ENCODE results near the gene GPR141. TPM values are rescaled to one million over a fixed set of nuclear protein-coding genes. Genes with fewer than 3 reads are reported as not detected.

GPR141 gene, protein sequence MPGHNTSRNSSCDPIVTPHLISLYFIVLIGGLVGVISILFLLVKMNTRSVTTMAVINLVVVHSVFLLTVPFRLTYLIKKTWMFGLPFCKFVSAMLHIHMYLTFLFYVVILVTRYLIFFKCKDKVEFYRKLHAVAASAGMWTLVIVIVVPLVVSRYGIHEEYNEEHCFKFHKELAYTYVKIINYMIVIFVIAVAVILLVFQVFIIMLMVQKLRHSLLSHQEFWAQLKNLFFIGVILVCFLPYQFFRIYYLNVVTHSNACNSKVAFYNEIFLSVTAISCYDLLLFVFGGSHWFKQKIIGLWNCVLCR
- total RNA-seq (2014; rRNA removed), result not detected in 2 replicates
- not detected for Bru-seq, nascent RNA
- not detected for BruChase-seq, experiment 1, labeled RNA remaining after a 6-hour chase
- BruChase-seq, experiment 2, labeled RNA remaining after a 2-hour chase, result not detected
- long read RNA-seq, result 0 reads

- Histone ChIP-seq H3K4me2 (ENCODE audit: low read length) (no peak within 1 kb of the TSS), H4K20me1 (ENCODE audit: low read length) (no peaks in the 10 kb centered on the region), H3K9me3 (ENCODE audit: low read length) (no peaks in the 10 kb centered on the region), H3F3A (ENCODE audit: low read length, unreplicated experiment) (no peaks in the 10 kb centered on the region), H3K27ac (ENCODE audit: low read length) (no peak within 1 kb of the TSS), H3K36me3 (ENCODE audit: low read depth, low read length) (no peaks in the 10 kb centered on the region), H3K27me3 (ENCODE audit: low read length) (no peaks in the 10 kb centered on the region), H3K79me2 (ENCODE audit: low read length) (no peaks in the 10 kb centered on the region), H2AFZ (ENCODE audit: low read length) (no peak within 1 kb of the TSS), H3K9ac (ENCODE audit: low read length) (no peak within 1 kb of the TSS), H3K9me2 (replicated peaks; ENCODE audit: low read length) (no peaks in the 10 kb centered on the region), H3K4me1 (ENCODE audit: insufficient read depth, low read length) (no peaks in the 10 kb centered on the region), H3K4me3 (ENCODE audit: low read length) (no peak within 1 kb of the TSS)
- peak; percentile 24 for DNase-seq
- no peak for TF ChIP-seq EZH2phosphoT487 (IDR thresholded peaks at IDR 0.05; ENCODE audit: borderline replicate concordance, low read length)
- no peak for TF ChIP-seq CTCF (conservative IDR thresholded peaks at IDR 0.05; ENCODE audit: low read depth, low read length)
- no peak for TF ChIP-seq EZH2 (IDR thresholded peaks at IDR 0.05; ENCODE audit: low read length, unreplicated experiment)
- no TSS peak for BruUV-seq (replicated peaks)
- CTCF ChIA-PET, result no interaction called here
- no peak for ATAC-seq
- intact Hi-C loops (cut with micrococcal nuclease), result no loop called here
- POLR2A ChIA-PET (ENCODE audit: unreplicated experiment), result no interaction called here
Observed at GRCh38 chr7:37683246-37684120, at the start of gene GPR141. GPR141 (plus strand) TSS chr7:37683766; CDS start chr7:37740394, 56,628 bp downstream.

DNA sequence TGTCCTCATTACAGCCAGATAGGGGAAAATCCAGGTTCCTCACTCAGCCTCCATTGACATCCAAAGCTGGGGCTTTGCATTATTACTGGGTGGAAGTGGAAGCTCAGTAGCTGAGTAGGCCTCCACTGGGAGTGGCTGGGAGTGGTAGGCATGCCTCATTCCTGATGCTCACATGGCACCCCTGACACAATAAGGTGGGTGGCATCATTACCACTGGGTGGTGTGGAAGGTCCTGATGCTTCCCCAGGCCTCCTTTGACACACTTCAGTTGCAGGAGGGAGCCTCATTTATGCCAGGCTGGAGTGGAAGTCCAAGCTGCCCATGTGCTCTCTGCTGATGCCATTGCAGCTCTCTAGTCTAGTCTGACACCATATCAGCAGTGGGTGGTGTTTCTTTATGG, 48.2 kb upstream of the GPR141 start:
- H3K9me2 ChIP-seq (replicated peaks; ENCODE audit: low read length), result no peaks in the 10 kb centered on the region
- CTCF ChIA-PET, result interaction anchor here (0.6 kb wide), 1 partner anchor 1549 kb away, joined by 3 read pairs; no protein-coding TSS in a partner anchor

More for the DNA sequence above, 48.2 kb upstream of the GPR141 start:
- Histone ChIP-seq H3K4me1 (ENCODE audit: insufficient read depth, low read length) (no peaks in the 10 kb centered on the region), H3K9ac (ENCODE audit: low read length) (no peak overlapping the region), H2AFZ (ENCODE audit: low read length) (no peak overlapping the region), H3K9me3 (ENCODE audit: low read length) (0 out of 2 replicates have a peak, but pooled peaks cover 5% of the 10 kb centered on the region), H3K4me2 (ENCODE audit: low read length) (no peak overlapping the region), H3K36me3 (ENCODE audit: low read depth, low read length) (no peaks in the 10 kb centered on the region), H3K79me2 (ENCODE audit: low read length) (no peaks in the 10 kb centered on the region), H3F3A (ENCODE audit: low read length, unreplicated experiment) (no peaks in the 10 kb centered on the region), H3K27me3 (ENCODE audit: low read length) (no peaks in the 10 kb centered on the region), H3K27ac (ENCODE audit: low read length) (no peak overlapping the region), H3K4me3 (ENCODE audit: low read length) (no peak overlapping the region), H4K20me1 (ENCODE audit: low read length) (no peaks in the 10 kb centered on the region)
- intact Hi-C loops (cut with micrococcal nuclease), result no loop called here
- ATAC-seq (no peak), DNase-seq (no peak)
- TF ChIP-seq CTCF (conservative IDR thresholded peaks at IDR 0.05; ENCODE audit: low read depth, low read length) (no peak), EZH2 (IDR thresholded peaks at IDR 0.05; ENCODE audit: low read length, unreplicated experiment) (no peak), EZH2phosphoT487 (IDR thresholded peaks at IDR 0.05; ENCODE audit: borderline replicate concordance, low read length) (no peak)
- POLR2A ChIA-PET (ENCODE audit: unreplicated experiment), result no interaction called here
- BruUV-seq (replicated peaks), result no TSS peak
